HEK293 (cell line): ENCODE results near the gene NXN.

Source experiments
- CTCF ChIA-PET: fragments of 350-600 bp; formaldehyde crosslinking; extraction: SDS; loops from one replicate; lab custom pipeline; 2021; ENCODE audit warnings: antibody characterized with exemption; lab: Yijun Ruan, JAX
- POLR2A ChIA-PET: fragments of 300-600 bp; formaldehyde crosslinking; extraction: SDS; loops from one replicate; lab custom pipeline; 2020; ENCODE audit warnings: antibody characterized with exemption, inconsistent platforms; lab: Yijun Ruan, JAX
- H3K27ac ChIP-seq: fragments of 200-500 bp; sonication (Bioruptor generic); 2 replicates; pipeline ENCODE4 v1.5.1; 2014; ENCODE audit warnings: low read depth, low read length, control low read depth, inconsistent platforms; ENCODE audit errors: extremely low read depth
- H3K36me3 ChIP-seq, 2 experiments: fragments of 200-500 bp in 1 of 2; sonication (Bioruptor generic) in 1 of 2; 1 replicate in 1 of 2; 2 replicates in 1 of 2; pipeline ENCODE4 v1.5.1; 2014 to 2017; ENCODE audit warnings: inconsistent platforms in 2 of 2, low read length in 2 of 2; ENCODE audit not compliant: control insufficient read depth in 2 of 2, insufficient read depth in 1 of 2
- H3K4me1 ChIP-seq: fragments of 200-500 bp; sonication (Bioruptor generic); 2 replicates; pipeline ENCODE4 v1.5.1; 2014; ENCODE audit warnings: mild to moderate bottlenecking, low read length, inconsistent platforms; ENCODE audit not compliant: control insufficient read depth, insufficient read depth
- H3K4me3 ChIP-seq: 2 replicates; pipeline ENCODE4 v1.5.1; 2011; ENCODE audit warnings: low read depth, mild to moderate bottlenecking, control low read depth, low read length, moderate library complexity
- H3K9me3 ChIP-seq: fragments of 200-500 bp; sonication (Bioruptor generic); 2 replicates; pipeline ENCODE4 v1.5.1; 2014; ENCODE audit warnings: low read depth, low read length, inconsistent platforms; ENCODE audit not compliant: control insufficient read depth, insufficient read depth
- EGR2 ChIP-seq: fragments of 450-650 bp; formaldehyde crosslinking; IDR thresholded peaks from 2 replicates; pipeline ENCODE4 v1.5.1; 2016; ENCODE audit warnings: low read depth, missing biosample characterization, missing genetic modification characterization
- FEZF1 ChIP-seq: fragments of 450-650 bp; formaldehyde crosslinking; IDR thresholded peaks from 2 replicates; pipeline ENCODE4 v1.5.1; 2016; ENCODE audit warnings: missing biosample characterization, missing genetic modification characterization
- GLI4 ChIP-seq: fragments of 450-650 bp; formaldehyde crosslinking; IDR thresholded peaks from 2 replicates; pipeline ENCODE4 v1.5.1; 2016; ENCODE audit warnings: missing biosample characterization, missing genetic modification characterization
- IKZF3 ChIP-seq: fragments of 450-650 bp; IDR thresholded peaks from 2 replicates; pipeline ENCODE4 v1.5.0; 2018; ENCODE audit warnings: missing biosample characterization, mild to moderate bottlenecking, missing genetic modification characterization, moderate library complexity
- KLF17 ChIP-seq: fragments of 450-650 bp; formaldehyde crosslinking; IDR thresholded peaks from 2 replicates; pipeline ENCODE4 v1.5.1; 2016; ENCODE audit warnings: missing biosample characterization, missing genetic modification characterization
- SP7 ChIP-seq: fragments of 450-650 bp; formaldehyde crosslinking; IDR thresholded peaks from 2 replicates; pipeline ENCODE4 v1.5.1; 2016; ENCODE audit warnings: missing biosample characterization, missing genetic modification characterization
- ZBTB21 ChIP-seq: fragments of 450-650 bp; formaldehyde crosslinking; IDR thresholded peaks from 2 replicates; pipeline ENCODE4 v1.5.1; 2017; ENCODE audit warnings: missing biosample characterization, missing genetic modification characterization
- ZFHX2 ChIP-seq: fragments of 450-650 bp; formaldehyde crosslinking; conservative IDR thresholded peaks from 2 replicates; pipeline ENCODE4 v1.5.1; 2016; ENCODE audit warnings: missing biosample characterization, missing genetic modification characterization
- ZFP41 ChIP-seq: fragments of 450-650 bp; formaldehyde crosslinking; IDR thresholded peaks from 2 replicates; pipeline ENCODE4 v1.5.1; 2016; ENCODE audit warnings: missing biosample characterization, missing genetic modification characterization, borderline replicate concordance
- ZNF133 ChIP-seq: fragments of 450-650 bp; formaldehyde crosslinking; IDR thresholded peaks from 2 replicates; pipeline ENCODE4 v1.5.1; 2016; ENCODE audit warnings: missing biosample characterization, missing genetic modification characterization
- ZNF26 ChIP-seq: fragments of 450-650 bp; formaldehyde crosslinking; IDR thresholded peaks from 2 replicates; pipeline ENCODE4 v1.5.1; 2016; ENCODE audit warnings: missing biosample characterization, missing genetic modification characterization
- ZNF280D ChIP-seq: fragments of 450-650 bp; formaldehyde crosslinking; IDR thresholded peaks from 2 replicates; pipeline ENCODE4 v1.5.1; 2016; ENCODE audit warnings: missing biosample characterization, missing genetic modification characterization
- ZNF292 ChIP-seq: fragments of 450-650 bp; formaldehyde crosslinking; IDR thresholded peaks from 2 replicates; pipeline ENCODE4 v1.5.1; 2016; ENCODE audit warnings: low read depth, missing biosample characterization, missing genetic modification characterization, borderline replicate concordance
- ZNF473 ChIP-seq: fragments of 450-650 bp; formaldehyde crosslinking; IDR thresholded peaks from 2 replicates; pipeline ENCODE4 v1.5.1; 2017; ENCODE audit warnings: missing biosample characterization, missing genetic modification characterization
- ZNF600 ChIP-seq: fragments of 450-650 bp; formaldehyde crosslinking; IDR thresholded peaks from 2 replicates; pipeline ENCODE4 v1.5.1; 2016; ENCODE audit warnings: missing biosample characterization, missing genetic modification characterization
- ZNF610 ChIP-seq: fragments of 450-650 bp; formaldehyde crosslinking; IDR thresholded peaks from 2 replicates; pipeline ENCODE4 v1.5.1; 2016; ENCODE audit warnings: missing biosample characterization, missing genetic modification characterization, borderline replicate concordance
- ZNF768 ChIP-seq: fragments of 450-650 bp; formaldehyde crosslinking; IDR thresholded peaks from 2 replicates; pipeline ENCODE4 v1.5.1; 2018; ENCODE audit warnings: missing biosample characterization, mild to moderate bottlenecking, missing genetic modification characterization
- TF ChIP-seq, protein P1 (sequence below): fragments of 450-650 bp; formaldehyde crosslinking; IDR thresholded peaks from 2 replicates; pipeline ENCODE4 v1.5.1; 2016; ENCODE audit warnings: missing biosample characterization, missing genetic modification characterization
- TF ChIP-seq, protein P2 (sequence below): fragments of 450-650 bp; formaldehyde crosslinking; conservative IDR thresholded peaks from 2 replicates; pipeline ENCODE4 v1.5.1; 2016; ENCODE audit warnings: low read depth, missing biosample characterization, missing genetic modification characterization
- TF ChIP-seq, protein P3 (sequence below): IDR thresholded peaks from 2 replicates; pipeline ENCODE4 v1.6.1; 2011; ENCODE audit warnings: mild to moderate bottlenecking, low read depth, low read length, borderline replicate concordance

Gene NXN

GRCh38 chr17:965311-965989, 14.1 kb downstream of the NXN start (continued):
- TF ChIP-seq, protein P1, sequence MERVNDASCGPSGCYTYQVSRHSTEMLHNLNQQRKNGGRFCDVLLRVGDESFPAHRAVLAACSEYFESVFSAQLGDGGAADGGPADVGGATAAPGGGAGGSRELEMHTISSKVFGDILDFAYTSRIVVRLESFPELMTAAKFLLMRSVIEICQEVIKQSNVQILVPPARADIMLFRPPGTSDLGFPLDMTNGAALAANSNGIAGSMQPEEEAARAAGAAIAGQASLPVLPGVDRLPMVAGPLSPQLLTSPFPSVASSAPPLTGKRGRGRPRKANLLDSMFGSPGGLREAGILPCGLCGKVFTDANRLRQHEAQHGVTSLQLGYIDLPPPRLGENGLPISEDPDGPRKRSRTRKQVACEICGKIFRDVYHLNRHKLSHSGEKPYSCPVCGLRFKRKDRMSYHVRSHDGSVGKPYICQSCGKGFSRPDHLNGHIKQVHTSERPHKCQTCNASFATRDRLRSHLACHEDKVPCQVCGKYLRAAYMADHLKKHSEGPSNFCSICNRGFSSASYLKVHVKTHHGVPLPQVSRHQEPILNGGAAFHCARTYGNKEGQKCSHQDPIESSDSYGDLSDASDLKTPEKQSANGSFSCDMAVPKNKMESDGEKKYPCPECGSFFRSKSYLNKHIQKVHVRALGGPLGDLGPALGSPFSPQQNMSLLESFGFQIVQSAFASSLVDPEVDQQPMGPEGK, result peak; percentile 23; the same call in 1 of the 2 replicates
- TF ChIP-seq SP7 (tag by site-specific recombination), result peak; percentile 67
- TF ChIP-seq ZFP41 (tag by site-specific recombination), result no peak
- TF ChIP-seq ZNF600, result peak; percentile 80
- TF ChIP-seq FEZF1 (tag by site-specific recombination), result no peak

- H3K27ac ChIP-seq, result peak overlapping the region; percentile 35
- no peaks in the 10 kb centered on the region for H3K9me3 ChIP-seq
- CTCF ChIA-PET, result interaction anchor here (0.5 to 1.3 kb wide), 8 partner anchors 9 to 1118 kb away, joined by 3 to 6 read pairs (median 4); no protein-coding TSS in a partner anchor
- H3K36me3 ChIP-seq, result no peaks in the 10 kb centered on the region; a peak in 1 of 3 replicates
- peaks cover 30% of the 10 kb centered on the region for H3K4me1 ChIP-seq
- POLR2A ChIA-PET, result interaction anchor here (1.1 to 3.4 kb wide), 6 partner anchors 8 to 183 kb away, joined by 3 to 11 read pairs (median 6); partner anchors contain the start of genes GLOD4, MRM3 and NXN
- H3K4me3 ChIP-seq, result no peak overlapping the region
- TF ChIP-seq GLI4 (tag by site-specific recombination) (no peak), KLF17 (no peak), ZNF133 (tag by site-specific recombination) (no peak), EGR2 (tag by site-specific recombination) (peak; percentile 87), ZNF280D (no peak), ZNF473 (no peak), ZNF610 (no peak), ZNF26 (no peak), ZBTB21 (no peak), ZFHX2 (tag by site-specific recombination) (peak; percentile 66), ZNF768 (no peak), ZNF292 (tag by site-specific recombination) (no peak), IKZF3 (tag by site-specific recombination) (peak; percentile 47; the same call in 1 of the 2 replicates)
- TF ChIP-seq, protein P2, sequence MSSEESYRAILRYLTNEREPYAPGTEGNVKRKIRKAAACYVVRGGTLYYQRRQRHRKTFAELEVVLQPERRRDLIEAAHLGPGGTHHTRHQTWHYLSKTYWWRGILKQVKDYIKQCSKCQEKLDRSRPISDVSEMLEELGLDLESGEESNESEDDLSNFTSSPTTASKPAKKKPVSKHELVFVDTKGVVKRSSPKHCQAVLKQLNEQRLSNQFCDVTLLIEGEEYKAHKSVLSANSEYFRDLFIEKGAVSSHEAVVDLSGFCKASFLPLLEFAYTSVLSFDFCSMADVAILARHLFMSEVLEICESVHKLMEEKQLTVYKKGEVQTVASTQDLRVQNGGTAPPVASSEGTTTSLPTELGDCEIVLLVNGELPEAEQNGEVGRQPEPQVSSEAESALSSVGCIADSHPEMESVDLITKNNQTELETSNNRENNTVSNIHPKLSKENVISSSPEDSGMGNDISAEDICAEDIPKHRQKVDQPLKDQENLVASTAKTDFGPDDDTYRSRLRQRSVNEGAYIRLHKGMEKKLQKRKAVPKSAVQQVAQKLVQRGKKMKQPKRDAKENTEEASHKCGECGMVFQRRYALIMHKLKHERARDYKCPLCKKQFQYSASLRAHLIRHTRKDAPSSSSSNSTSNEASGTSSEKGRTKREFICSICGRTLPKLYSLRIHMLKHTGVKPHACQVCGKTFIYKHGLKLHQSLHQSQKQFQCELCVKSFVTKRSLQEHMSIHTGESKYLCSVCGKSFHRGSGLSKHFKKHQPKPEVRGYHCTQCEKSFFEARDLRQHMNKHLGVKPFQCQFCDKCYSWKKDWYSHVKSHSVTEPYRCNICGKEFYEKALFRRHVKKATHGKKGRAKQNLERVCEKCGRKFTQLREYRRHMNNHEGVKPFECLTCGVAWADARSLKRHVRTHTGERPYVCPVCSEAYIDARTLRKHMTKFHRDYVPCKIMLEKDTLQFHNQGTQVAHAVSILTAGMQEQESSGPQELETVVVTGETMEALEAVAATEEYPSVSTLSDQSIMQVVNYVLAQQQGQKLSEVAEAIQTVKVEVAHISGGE (tag by site-specific recombination), result no peak
- TF ChIP-seq, protein P3, sequence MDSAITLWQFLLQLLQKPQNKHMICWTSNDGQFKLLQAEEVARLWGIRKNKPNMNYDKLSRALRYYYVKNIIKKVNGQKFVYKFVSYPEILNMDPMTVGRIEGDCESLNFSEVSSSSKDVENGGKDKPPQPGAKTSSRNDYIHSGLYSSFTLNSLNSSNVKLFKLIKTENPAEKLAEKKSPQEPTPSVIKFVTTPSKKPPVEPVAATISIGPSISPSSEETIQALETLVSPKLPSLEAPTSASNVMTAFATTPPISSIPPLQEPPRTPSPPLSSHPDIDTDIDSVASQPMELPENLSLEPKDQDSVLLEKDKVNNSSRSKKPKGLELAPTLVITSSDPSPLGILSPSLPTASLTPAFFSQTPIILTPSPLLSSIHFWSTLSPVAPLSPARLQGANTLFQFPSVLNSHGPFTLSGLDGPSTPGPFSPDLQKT, result no peak
These were observed 14.7 kb downstream of the NXN start for GRCh38 chr17:964876-965275.
